Measurements from ENCODE around the gene TM4SF20.
A peak's percentile ranks its signal among the peaks of the same experiment; 100 is the strongest.

The TM4SF20 gene

GRCh38 chr2:227363756-227364155, 15.3 kb downstream of the TM4SF20 start:
- H3K4me3 ChIP-seq (ENCODE audit: insufficient read length, low read depth): no peak overlapping the region

DNA sequence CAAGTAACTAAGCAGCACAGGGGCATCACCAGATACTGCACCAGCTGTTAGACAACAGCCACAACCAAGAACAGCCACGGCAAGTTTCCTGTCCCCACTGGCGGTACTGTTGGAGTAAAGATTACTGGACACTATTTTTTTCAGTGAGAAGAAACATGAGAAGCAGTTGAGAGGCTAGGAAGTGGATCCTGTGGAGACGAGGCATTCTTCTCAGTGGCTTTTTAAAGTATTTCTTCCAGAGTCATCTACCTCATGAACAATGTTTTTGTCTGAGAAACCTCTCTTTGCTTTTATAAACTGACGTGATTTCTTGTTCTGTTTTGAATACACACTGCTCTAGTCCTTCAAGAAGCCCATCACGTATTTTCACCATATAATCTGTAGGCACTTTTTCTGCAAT, 18.8 kb downstream of the TM4SF20 start:
- Histone ChIP-seq H3K4me3 (ENCODE audit: insufficient read length, low read depth) (no peak overlapping the region), H3K9me3 (ENCODE audit: insufficient read depth, low read length) (no peaks in the 10 kb centered on the region), H3K27me3 (ENCODE audit: insufficient read depth, insufficient read length) (no peaks in the 10 kb centered on the region), H3K4me1 (ENCODE audit: insufficient read depth, insufficient read length) (no peaks in the 10 kb centered on the region), H3K36me3 (ENCODE audit: insufficient read depth, insufficient read length, low read length) (peaks cover 37% of the 10 kb centered on the region), H3K9ac (ENCODE audit: insufficient read length, low read depth) (no peak overlapping the region)
- DNase-seq (ENCODE audit: low read depth, low spot score): no peak
- no peak for TF ChIP-seq SUZ12 (IDR thresholded peaks at IDR 0.05; ENCODE audit: extremely low read depth, insufficient read depth, insufficient read length)

More at GRCh38 chr2:227363756-227364155, 15.3 kb downstream of the TM4SF20 start:
- peak; percentile 6 for DNase-seq (ENCODE audit: low read depth, low spot score)
- Histone ChIP-seq H3K9me3 (ENCODE audit: insufficient read depth, low read length) (no peaks in the 10 kb centered on the region), H3K4me1 (ENCODE audit: insufficient read depth, insufficient read length) (no peaks in the 10 kb centered on the region), H3K9ac (ENCODE audit: insufficient read length, low read depth) (no peak overlapping the region), H3K27me3 (ENCODE audit: insufficient read depth, insufficient read length) (no peaks in the 10 kb centered on the region), H3K36me3 (ENCODE audit: insufficient read depth, insufficient read length, low read length) (peaks cover 15% of the 10 kb centered on the region)
- TF ChIP-seq ZNF274 (IDR thresholded peaks at IDR 0.05; ENCODE audit: low read depth, low read length): no peak

DNA sequence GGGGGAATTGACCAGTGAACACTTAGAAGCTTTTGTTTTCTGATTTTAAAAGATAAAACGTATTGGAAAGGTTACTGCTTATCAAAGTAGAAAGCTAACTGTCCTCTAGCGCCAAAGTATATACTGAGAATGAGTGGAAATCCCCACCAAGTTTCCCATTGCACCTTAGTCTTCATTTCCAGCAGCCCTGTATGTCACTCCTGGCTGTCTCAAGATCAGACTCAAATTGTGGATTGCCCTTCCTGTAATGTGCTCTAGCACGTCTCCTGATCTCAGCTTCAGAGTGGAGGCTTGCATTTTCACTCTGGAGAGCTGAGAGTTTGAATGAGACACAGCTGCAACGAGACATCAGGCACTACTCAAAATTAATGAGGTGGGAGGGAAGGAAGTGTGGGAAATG, 27.5 kb downstream of the TM4SF20 start:
- Histone ChIP-seq H3K27me3 (ENCODE audit: insufficient read depth, insufficient read length) (no peaks in the 10 kb centered on the region), H3K9ac (ENCODE audit: insufficient read length, low read depth) (no peak overlapping the region), H3K4me3 (ENCODE audit: insufficient read length, low read depth) (no peak overlapping the region), H3K4me1 (ENCODE audit: insufficient read depth, insufficient read length) (no peaks in the 10 kb centered on the region), H3K36me3 (ENCODE audit: insufficient read depth, insufficient read length, low read length) (peaks cover 33% of the 10 kb centered on the region), H3K9me3 (ENCODE audit: insufficient read depth, low read length) (no peaks in the 10 kb centered on the region)
- DNase-seq (ENCODE audit: low read depth, low spot score): no peak
- no peak for TF ChIP-seq ZNF274 (IDR thresholded peaks at IDR 0.05; ENCODE audit: low read depth, low read length)
- TF ChIP-seq YY1 (IDR thresholded peaks at IDR 0.05; ENCODE audit: insufficient read depth, insufficient read length): no peak
- no peak for TF ChIP-seq SUZ12 (IDR thresholded peaks at IDR 0.05; ENCODE audit: extremely low read depth, insufficient read depth, insufficient read length)

DNA sequence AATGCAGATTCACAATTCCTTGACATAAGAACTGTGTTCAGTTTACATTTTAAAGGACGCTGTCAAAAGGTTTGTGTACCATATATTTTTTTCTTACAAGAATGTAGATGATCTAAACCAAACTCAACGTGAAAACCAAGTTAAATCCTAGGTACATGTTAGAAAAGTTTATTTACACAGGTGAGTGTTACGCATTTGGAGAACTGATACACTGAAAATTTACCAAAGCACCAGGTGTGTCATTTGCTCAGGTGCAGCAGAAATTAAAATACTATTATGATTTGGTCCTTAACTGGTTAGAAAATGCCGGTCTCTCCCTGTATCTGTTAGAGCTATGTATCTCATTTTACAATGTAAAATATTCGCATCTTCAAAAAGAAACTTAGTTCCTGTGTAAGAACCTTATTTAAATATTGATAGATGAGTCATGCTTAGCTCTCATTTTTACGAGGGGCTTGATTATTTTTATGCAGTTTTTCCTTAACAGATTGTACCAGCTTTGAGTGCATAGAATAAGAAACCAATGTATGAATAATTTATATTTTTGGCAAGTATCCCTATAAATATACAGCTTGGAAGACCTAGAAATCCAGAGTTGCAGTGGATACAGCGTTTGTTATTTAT, 29.0 kb downstream of the TM4SF20 start:
- H3K9ac ChIP-seq (ENCODE audit: insufficient read length, low read depth): no peak overlapping the region
- TF ChIP-seq SUZ12 (IDR thresholded peaks at IDR 0.05; ENCODE audit: extremely low read depth, insufficient read depth, insufficient read length): no peak
- TF ChIP-seq YY1 (IDR thresholded peaks at IDR 0.05; ENCODE audit: insufficient read depth, insufficient read length): no peak
- no peak for TF ChIP-seq ZNF274 (IDR thresholded peaks at IDR 0.05; ENCODE audit: low read depth, low read length)
- DNase-seq (ENCODE audit: low read depth, low spot score): no peak
- no peaks in the 10 kb centered on the region for H3K9me3 ChIP-seq (ENCODE audit: insufficient read depth, low read length)
- no peak overlapping the region for H3K4me3 ChIP-seq (ENCODE audit: insufficient read length, low read depth)
- no peaks in the 10 kb centered on the region for H3K4me1 ChIP-seq (ENCODE audit: insufficient read depth, insufficient read length)
- H3K36me3 ChIP-seq (ENCODE audit: insufficient read depth, insufficient read length, low read length): peaks cover 27% of the 10 kb centered on the region
- no peaks in the 10 kb centered on the region for H3K27me3 ChIP-seq (ENCODE audit: insufficient read depth, insufficient read length)

DNA sequence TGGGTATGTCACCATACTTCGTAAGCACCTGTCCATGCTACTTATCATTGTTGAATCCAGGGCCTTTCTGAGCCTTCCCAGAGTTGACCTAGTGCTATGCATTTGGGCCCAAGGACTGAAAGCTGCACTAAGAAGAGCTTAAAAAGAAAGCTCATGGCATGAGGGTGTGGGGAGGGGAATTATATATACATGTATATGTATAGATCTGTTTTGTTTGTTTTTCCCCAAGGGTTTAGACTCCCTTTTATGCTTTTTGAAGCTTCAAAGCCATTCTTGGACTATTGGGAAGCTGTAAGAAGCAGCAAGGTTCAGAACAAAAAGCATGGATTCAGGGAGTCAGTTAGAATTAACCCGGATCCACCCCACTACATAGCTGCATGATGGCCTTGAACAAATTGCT, 30.8 kb downstream of the TM4SF20 start:
- TF ChIP-seq ZNF274 (IDR thresholded peaks at IDR 0.05; ENCODE audit: low read depth, low read length) (no peak), YY1 (IDR thresholded peaks at IDR 0.05; ENCODE audit: insufficient read depth, insufficient read length) (no peak), SUZ12 (IDR thresholded peaks at IDR 0.05; ENCODE audit: extremely low read depth, insufficient read depth, insufficient read length) (no peak)
- Histone ChIP-seq H3K27me3 (ENCODE audit: insufficient read depth, insufficient read length) (no peaks in the 10 kb centered on the region), H3K4me3 (ENCODE audit: insufficient read length, low read depth) (no peak overlapping the region), H3K4me1 (ENCODE audit: insufficient read depth, insufficient read length) (no peaks in the 10 kb centered on the region), H3K9ac (ENCODE audit: insufficient read length, low read depth) (no peak overlapping the region), H3K9me3 (ENCODE audit: insufficient read depth, low read length) (no peaks in the 10 kb centered on the region), H3K36me3 (ENCODE audit: insufficient read depth, insufficient read length, low read length) (peaks cover 33% of the 10 kb centered on the region)
- DNase-seq (ENCODE audit: low read depth, low spot score): no peak

- no peaks in the 10 kb centered on the region for H3K9me3 ChIP-seq (ENCODE audit: insufficient read depth, low read length)
- TF ChIP-seq SUZ12 (IDR thresholded peaks at IDR 0.05; ENCODE audit: extremely low read depth, insufficient read depth, insufficient read length) (no peak), ZNF274 (IDR thresholded peaks at IDR 0.05; ENCODE audit: low read depth, low read length) (no peak), YY1 (IDR thresholded peaks at IDR 0.05; ENCODE audit: insufficient read depth, insufficient read length) (no peak)
- no peak overlapping the region for H3K4me3 ChIP-seq (ENCODE audit: insufficient read length, low read depth)
- DNase-seq (ENCODE audit: low read depth, low spot score): no peak
- H3K27me3 ChIP-seq (ENCODE audit: insufficient read depth, insufficient read length): no peaks in the 10 kb centered on the region
- peaks cover 35% of the 10 kb centered on the region for H3K36me3 ChIP-seq (ENCODE audit: insufficient read depth, insufficient read length, low read length)
- H3K9ac ChIP-seq (ENCODE audit: insufficient read length, low read depth): no peak overlapping the region
- H3K4me1 ChIP-seq (ENCODE audit: insufficient read depth, insufficient read length): no peaks in the 10 kb centered on the region
These were observed 32.0 kb downstream of the TM4SF20 start for GRCh38 chr2:227347117-227347516.

- Histone ChIP-seq H3K9me3 (ENCODE audit: insufficient read depth, low read length) (no peaks in the 10 kb centered on the region), H3K9ac (ENCODE audit: insufficient read length, low read depth) (no peak overlapping the region), H3K36me3 (ENCODE audit: insufficient read depth, insufficient read length, low read length) (peaks cover 45% of the 10 kb centered on the region), H3K4me1 (ENCODE audit: insufficient read depth, insufficient read length) (no peaks in the 10 kb centered on the region), H3K4me3 (ENCODE audit: insufficient read length, low read depth) (no peak overlapping the region), H3K27me3 (ENCODE audit: insufficient read depth, insufficient read length) (no peaks in the 10 kb centered on the region)
- TF ChIP-seq YY1 (IDR thresholded peaks at IDR 0.05; ENCODE audit: insufficient read depth, insufficient read length): no peak
- TF ChIP-seq SUZ12 (IDR thresholded peaks at IDR 0.05; ENCODE audit: extremely low read depth, insufficient read depth, insufficient read length): no peak
- TF ChIP-seq ZNF274 (IDR thresholded peaks at IDR 0.05; ENCODE audit: low read depth, low read length): no peak
- DNase-seq (ENCODE audit: low read depth, low spot score): no peak
These were observed 34.9 kb downstream of the TM4SF20 start for GRCh38 chr2:227344231-227344630.
